WTC11 (cell line): ENCODE data around the gene MRPL44. TPM values are rescaled to one million over a fixed set of nuclear protein-coding genes. Genes with fewer than 3 reads are reported as not detected.

Source experiments
- ATAC-seq: fragments of 200-7000 bp; cut with Tn5 transposase; 2 replicates; pipeline ENCODE4 v1.10.0; 2021; ENCODE audit warnings: mild to moderate bottlenecking, moderate library complexity
- CTCF ChIA-PET: fragments of 300-600 bp; sonication (Branson Sonifier 250); formaldehyde crosslinking; loops from one replicate; lab custom pipeline; 2021; ENCODE audit warnings: antibody characterized with exemption; lab: Charles Lee
- POLR2A ChIA-PET: fragments of 350-600 bp; sonication (Branson Sonifier 250); formaldehyde crosslinking; loops from one replicate; lab custom pipeline; 2021; ENCODE audit warnings: antibody characterized with exemption; lab: Charles Lee
- DNase-seq: peaks from one replicate; pipeline ENCODE4 v3.0.0; 2021; ENCODE audit warnings: low spot score
- H3K27ac Mint-ChIP-seq: 2 replicates; pipeline ENCODE4 v1.8.0; 2021; ENCODE audit warnings: mixed read lengths
- H3K27me3 Mint-ChIP-seq: 2 replicates; pipeline ENCODE4 v1.8.0; 2021; ENCODE audit warnings: low read depth, mild to moderate bottlenecking, moderate library complexity, mixed read lengths
- H3K36me3 Mint-ChIP-seq: 2 replicates; pipeline ENCODE4 v1.8.0; 2021; ENCODE audit warnings: mixed read lengths
- H3K4me1 Mint-ChIP-seq: 2 replicates; pipeline ENCODE4 v1.8.0; 2022; ENCODE audit warnings: mixed read lengths
- H3K4me3 Mint-ChIP-seq: 2 replicates; pipeline ENCODE4 v1.8.0; 2021; ENCODE audit warnings: mild to moderate bottlenecking, moderate library complexity, mixed read lengths
- H3K9me3 Mint-ChIP-seq: 2 replicates; pipeline ENCODE4 v1.8.0; 2021; ENCODE audit warnings: mixed read lengths
- AFF4 ChIP-seq: sonication (generic); formaldehyde crosslinking; IDR thresholded peaks from 2 replicates; pipeline ENCODE4 v1.8.1; 2023; ENCODE audit warnings: mild to moderate bottlenecking, missing genetic modification reagents, borderline replicate concordance
- ATF1 ChIP-seq: sonication (generic); formaldehyde crosslinking; IDR thresholded peaks from 2 replicates; pipeline ENCODE4 v1.8.1; 2023; ENCODE audit warnings: mild to moderate bottlenecking, moderate library complexity, missing genetic modification reagents
- CDX4 ChIP-seq: fragments of 250-450 bp; sonication (Bioruptor Pico); IDR thresholded peaks from 2 replicates; pipeline ENCODE4 v1.9.0; 2021; ENCODE audit warnings: moderate library complexity, mild to moderate bottlenecking, inconsistent platforms, borderline replicate concordance
- ERG ChIP-seq: fragments of 250-450 bp; sonication (Bioruptor Pico); IDR thresholded peaks from 2 replicates; pipeline ENCODE4 v1.8.0; 2021; ENCODE audit warnings: mild to moderate bottlenecking
- HMGA2 ChIP-seq: fragments of 250-450 bp; sonication (Bioruptor Pico); IDR thresholded peaks from 2 replicates; pipeline ENCODE4 v1.4.0; 2021; ENCODE audit warnings: mild to moderate bottlenecking, moderate library complexity
- HMGXB4 ChIP-seq: sonication (generic); formaldehyde crosslinking; IDR thresholded peaks from 2 replicates; pipeline ENCODE4 v1.8.1; 2023; ENCODE audit warnings: mild to moderate bottlenecking, moderate library complexity, missing genetic modification reagents
- IRF1 ChIP-seq: sonication (generic); formaldehyde crosslinking; IDR thresholded peaks from 2 replicates; pipeline ENCODE4 v1.8.0; 2023; ENCODE audit warnings: missing genetic modification reagents
- IRF2 ChIP-seq: sonication (generic); formaldehyde crosslinking; IDR thresholded peaks from 2 replicates; pipeline ENCODE4 v1.8.0; 2022; ENCODE audit warnings: low read depth, missing genetic modification reagents, borderline replicate concordance
- JAZF1 ChIP-seq: fragments of 250-450 bp; sonication (Bioruptor Pico); IDR thresholded peaks from 2 replicates; pipeline ENCODE4 v1.9.0; 2021; ENCODE audit warnings: moderate library complexity, mild to moderate bottlenecking, inconsistent platforms
- RELA ChIP-seq: sonication (generic); formaldehyde crosslinking; IDR thresholded peaks from 2 replicates; pipeline ENCODE4 v1.8.1; 2022; ENCODE audit warnings: missing genetic modification reagents, mild to moderate bottlenecking, borderline replicate concordance
- SMAD3 ChIP-seq: sonication (generic); formaldehyde crosslinking; IDR thresholded peaks from 2 replicates; pipeline ENCODE4 v1.8.0; 2022; ENCODE audit warnings: missing genetic modification reagents, mild to moderate bottlenecking, borderline replicate concordance
- ZMAT4 ChIP-seq: fragments of 250-450 bp; sonication (Bioruptor Pico); IDR thresholded peaks from 2 replicates; pipeline ENCODE4 v1.9.0; 2021; ENCODE audit warnings: mild to moderate bottlenecking
- ZNF219 ChIP-seq: sonication (generic); formaldehyde crosslinking; IDR thresholded peaks from 2 replicates; pipeline ENCODE4 v1.8.0; 2023; ENCODE audit warnings: missing genetic modification reagents, mild to moderate bottlenecking, borderline replicate concordance
- ZNF416 ChIP-seq: fragments of 250-450 bp; sonication (Bioruptor Pico); IDR thresholded peaks from 2 replicates; pipeline ENCODE4 v1.9.0; 2021; ENCODE audit warnings: mild to moderate bottlenecking, inconsistent platforms
- total RNA-seq: library from RNA; stranded (reverse); gene quantifications from 3 replicates; pipeline ENCODE4 v1.2.3, GENCODE V29; 2021
- TF ChIP-seq, protein P1 (sequence below): sonication (generic); formaldehyde crosslinking; IDR thresholded peaks from 2 replicates; pipeline ENCODE4 v1.8.0; 2022; ENCODE audit warnings: mild to moderate bottlenecking, missing genetic modification reagents
- TF ChIP-seq, protein P2 (sequence below): sonication (generic); formaldehyde crosslinking; IDR thresholded peaks from 2 replicates; pipeline ENCODE4 v1.8.1; 2022; ENCODE audit warnings: low read depth, missing genetic modification reagents, borderline replicate concordance
- TF ChIP-seq, protein P3 (sequence below): sonication (generic); formaldehyde crosslinking; IDR thresholded peaks from 2 replicates; pipeline ENCODE4 v1.8.1; 2023; ENCODE audit warnings: mild to moderate bottlenecking, missing genetic modification reagents

The MRPL44 gene
- total RNA-seq, 1 experiment from 2014 or later = 55.3 TPM

DNA sequence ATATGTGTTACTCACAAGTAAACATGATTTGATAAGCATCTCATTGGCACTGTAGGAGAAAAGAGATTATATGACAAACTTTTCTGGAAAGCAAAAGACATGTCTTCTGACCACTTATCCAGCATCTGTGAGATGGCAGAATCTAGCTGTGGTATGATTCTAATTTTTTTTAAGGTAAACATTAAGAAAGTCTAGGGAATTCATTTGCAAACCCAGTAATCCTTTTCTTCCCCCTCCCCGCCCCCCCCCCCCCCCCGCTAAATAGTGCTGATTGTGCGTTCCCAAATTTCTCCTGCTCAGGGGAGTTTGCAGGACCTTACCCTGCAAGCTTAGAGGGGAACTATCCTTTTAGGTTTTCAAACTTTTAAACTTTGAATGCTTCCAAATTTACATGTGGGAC, 12.1 kb downstream of the MRPL44 start (continued):
- TF ChIP-seq CDX4 (CRISPR knock-in tag) = no peak
- no peak for TF ChIP-seq IRF2 (CRISPR knock-in tag)
- no peak for TF ChIP-seq AFF4 (CRISPR knock-in tag)
- no peak for TF ChIP-seq SMAD3 (CRISPR knock-in tag)
- TF ChIP-seq RELA (CRISPR knock-in tag) = no peak
- no peak for TF ChIP-seq ERG (CRISPR knock-in tag)

- no peak for DNase-seq
- H3K4me1 Mint-ChIP-seq = peaks cover 22% of the 10 kb centered on the region
- H3K4me3 Mint-ChIP-seq = no peak overlapping the region
- POLR2A ChIA-PET = interaction anchor here (0.5 to 1.5 kb wide), 3 partner anchors 31 to 314 kb away, joined by 3 to 8 read pairs (median 5); no protein-coding TSS in a partner anchor
- TF ChIP-seq ZNF416 (CRISPR knock-in tag) = no peak
- no peak for TF ChIP-seq ZNF219 (CRISPR knock-in tag)
- no peak for TF ChIP-seq ZMAT4
- TF ChIP-seq SMAD3 (CRISPR knock-in tag) = no peak
- TF ChIP-seq, protein P1, sequence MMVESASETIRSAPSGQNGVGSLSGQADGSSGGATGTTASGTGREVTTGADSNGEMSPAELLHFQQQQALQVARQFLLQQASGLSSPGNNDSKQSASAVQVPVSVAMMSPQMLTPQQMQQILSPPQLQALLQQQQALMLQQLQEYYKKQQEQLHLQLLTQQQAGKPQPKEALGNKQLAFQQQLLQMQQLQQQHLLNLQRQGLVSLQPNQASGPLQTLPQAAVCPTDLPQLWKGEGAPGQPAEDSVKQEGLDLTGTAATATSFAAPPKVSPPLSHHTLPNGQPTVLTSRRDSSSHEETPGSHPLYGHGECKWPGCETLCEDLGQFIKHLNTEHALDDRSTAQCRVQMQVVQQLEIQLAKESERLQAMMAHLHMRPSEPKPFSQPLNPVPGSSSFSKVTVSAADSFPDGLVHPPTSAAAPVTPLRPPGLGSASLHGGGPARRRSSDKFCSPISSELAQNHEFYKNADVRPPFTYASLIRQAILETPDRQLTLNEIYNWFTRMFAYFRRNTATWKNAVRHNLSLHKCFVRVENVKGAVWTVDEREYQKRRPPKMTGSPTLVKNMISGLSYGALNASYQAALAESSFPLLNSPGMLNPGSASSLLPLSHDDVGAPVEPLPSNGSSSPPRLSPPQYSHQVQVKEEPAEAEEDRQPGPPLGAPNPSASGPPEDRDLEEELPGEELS = no peak
- no peak for TF ChIP-seq ATF1 (CRISPR knock-in tag)
- no peak for TF ChIP-seq IRF1 (CRISPR knock-in tag)
- no peak for TF ChIP-seq HMGXB4 (CRISPR knock-in tag)
- TF ChIP-seq JAZF1 (CRISPR knock-in tag) = no peak
- no peak for TF ChIP-seq HMGA2 (CRISPR knock-in tag)
- TF ChIP-seq, protein P2, sequence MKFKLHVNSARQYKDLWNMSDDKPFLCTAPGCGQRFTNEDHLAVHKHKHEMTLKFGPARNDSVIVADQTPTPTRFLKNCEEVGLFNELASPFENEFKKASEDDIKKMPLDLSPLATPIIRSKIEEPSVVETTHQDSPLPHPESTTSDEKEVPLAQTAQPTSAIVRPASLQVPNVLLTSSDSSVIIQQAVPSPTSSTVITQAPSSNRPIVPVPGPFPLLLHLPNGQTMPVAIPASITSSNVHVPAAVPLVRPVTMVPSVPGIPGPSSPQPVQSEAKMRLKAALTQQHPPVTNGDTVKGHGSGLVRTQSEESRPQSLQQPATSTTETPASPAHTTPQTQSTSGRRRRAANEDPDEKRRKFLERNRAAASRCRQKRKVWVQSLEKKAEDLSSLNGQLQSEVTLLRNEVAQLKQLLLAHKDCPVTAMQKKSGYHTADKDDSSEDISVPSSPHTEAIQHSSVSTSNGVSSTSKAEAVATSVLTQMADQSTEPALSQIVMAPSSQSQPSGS (CRISPR knock-in tag) = no peak
- TF ChIP-seq, protein P3, sequence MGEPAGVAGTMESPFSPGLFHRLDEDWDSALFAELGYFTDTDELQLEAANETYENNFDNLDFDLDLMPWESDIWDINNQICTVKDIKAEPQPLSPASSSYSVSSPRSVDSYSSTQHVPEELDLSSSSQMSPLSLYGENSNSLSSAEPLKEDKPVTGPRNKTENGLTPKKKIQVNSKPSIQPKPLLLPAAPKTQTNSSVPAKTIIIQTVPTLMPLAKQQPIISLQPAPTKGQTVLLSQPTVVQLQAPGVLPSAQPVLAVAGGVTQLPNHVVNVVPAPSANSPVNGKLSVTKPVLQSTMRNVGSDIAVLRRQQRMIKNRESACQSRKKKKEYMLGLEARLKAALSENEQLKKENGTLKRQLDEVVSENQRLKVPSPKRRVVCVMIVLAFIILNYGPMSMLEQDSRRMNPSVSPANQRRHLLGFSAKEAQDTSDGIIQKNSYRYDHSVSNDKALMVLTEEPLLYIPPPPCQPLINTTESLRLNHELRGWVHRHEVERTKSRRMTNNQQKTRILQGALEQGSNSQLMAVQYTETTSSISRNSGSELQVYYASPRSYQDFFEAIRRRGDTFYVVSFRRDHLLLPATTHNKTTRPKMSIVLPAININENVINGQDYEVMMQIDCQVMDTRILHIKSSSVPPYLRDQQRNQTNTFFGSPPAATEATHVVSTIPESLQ (CRISPR knock-in tag) = no peak
- TF ChIP-seq, all 79 proteins: peak for 0
- ATAC-seq = no peak
- Mint-ChIP-seq H3K27me3 (no peaks in the 10 kb centered on the region), H3K36me3 (peaks cover 18% of the 10 kb centered on the region), H3K27ac (no peak overlapping the region), H3K9me3 (no peaks in the 10 kb centered on the region)
- CTCF ChIA-PET = interaction anchor here (0.7 to 5.0 kb wide), 37 partner anchors 8 to 686 kb away, joined by 3 to 130 read pairs (median 7); partner anchors contain the start of genes CUL3, MRPL44 and SERPINE2
Observed at GRCh38 chr2:223969856-223970255, 12.6 kb downstream of the MRPL44 start.
